ENCODE measurements around the gene BCL11A. TPM values are rescaled to one million over a fixed set of nuclear protein-coding genes. Genes with fewer than 3 reads are reported as not detected.

The BCL11A gene
- total RNA-seq, 1 experiment from 2014 or later = 0.29 TPM

DNA sequence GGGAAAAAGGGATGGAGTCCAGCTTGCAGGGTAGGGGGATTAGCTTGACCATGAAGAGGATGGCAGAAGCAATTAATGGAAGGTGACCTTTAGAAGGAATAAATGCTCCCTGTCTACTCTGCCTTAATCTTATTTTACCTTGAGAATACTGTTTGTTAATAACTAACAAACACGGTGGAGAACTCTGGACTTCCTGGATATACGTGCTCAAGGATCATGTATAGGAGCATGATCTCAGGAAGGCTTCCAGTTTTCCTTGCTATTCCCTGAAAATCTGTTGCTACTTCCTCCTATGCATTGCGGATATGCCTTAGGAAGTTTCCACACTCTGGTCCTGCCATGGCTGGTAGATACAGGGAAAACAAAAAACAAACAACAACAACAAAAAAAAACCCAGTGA is 44.8 kb upstream of the BCL11A start:
- H3K4me3 ChIP-seq (ENCODE audit: low read depth, low read length) = no peak overlapping the region
- BruUV-seq (replicated peaks) = no TSS peak
- Mint-ChIP-seq H3K4me3 (ENCODE audit: unreplicated experiment) (no peak overlapping the region), H3K4me1 (ENCODE audit: low read depth, unreplicated experiment) (no peaks in the 10 kb centered on the region), H3K9me3 (ENCODE audit: unreplicated experiment) (no peaks in the 10 kb centered on the region), H3K36me3 (ENCODE audit: insufficient read depth, unreplicated experiment) (no peaks in the 10 kb centered on the region), H3K27me3 (ENCODE audit: insufficient read depth, unreplicated experiment) (peaks cover 18% of the 10 kb centered on the region), H3K27ac (ENCODE audit: unreplicated experiment) (no peak overlapping the region)
- POLR2A ChIA-PET = no interaction called here
- TF ChIP-seq, protein P1, sequence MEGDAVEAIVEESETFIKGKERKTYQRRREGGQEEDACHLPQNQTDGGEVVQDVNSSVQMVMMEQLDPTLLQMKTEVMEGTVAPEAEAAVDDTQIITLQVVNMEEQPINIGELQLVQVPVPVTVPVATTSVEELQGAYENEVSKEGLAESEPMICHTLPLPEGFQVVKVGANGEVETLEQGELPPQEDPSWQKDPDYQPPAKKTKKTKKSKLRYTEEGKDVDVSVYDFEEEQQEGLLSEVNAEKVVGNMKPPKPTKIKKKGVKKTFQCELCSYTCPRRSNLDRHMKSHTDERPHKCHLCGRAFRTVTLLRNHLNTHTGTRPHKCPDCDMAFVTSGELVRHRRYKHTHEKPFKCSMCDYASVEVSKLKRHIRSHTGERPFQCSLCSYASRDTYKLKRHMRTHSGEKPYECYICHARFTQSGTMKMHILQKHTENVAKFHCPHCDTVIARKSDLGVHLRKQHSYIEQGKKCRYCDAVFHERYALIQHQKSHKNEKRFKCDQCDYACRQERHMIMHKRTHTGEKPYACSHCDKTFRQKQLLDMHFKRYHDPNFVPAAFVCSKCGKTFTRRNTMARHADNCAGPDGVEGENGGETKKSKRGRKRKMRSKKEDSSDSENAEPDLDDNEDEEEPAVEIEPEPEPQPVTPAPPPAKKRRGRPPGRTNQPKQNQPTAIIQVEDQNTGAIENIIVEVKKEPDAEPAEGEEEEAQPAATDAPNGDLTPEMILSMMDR (IDR thresholded peaks at IDR 0.05; ENCODE audit: insufficient read depth in 1 of 2, low read depth in 1 of 2, low read length in 1 of 2, severe bottlenecking in 1 of 2, unreplicated experiment in 1 of 2) = no peak
- intact Hi-C loops (cut with micrococcal nuclease; ENCODE audit: unreplicated experiment) = no loop called here
- H3K9me3 ChIP-seq = no peaks in the 10 kb centered on the region
- H3K27me3 ChIP-seq (replicated peaks; ENCODE audit: control insufficient read depth, insufficient read depth, low read length) = no peaks in the 10 kb centered on the region
- H3K36me3 ChIP-seq (ENCODE audit: control insufficient read depth, insufficient read depth, low read length) = no peaks in the 10 kb centered on the region
- DNase-seq = no peak
- no peaks in the 10 kb centered on the region for H3K4me1 ChIP-seq
- CTCF ChIA-PET = no interaction called here

DNA sequence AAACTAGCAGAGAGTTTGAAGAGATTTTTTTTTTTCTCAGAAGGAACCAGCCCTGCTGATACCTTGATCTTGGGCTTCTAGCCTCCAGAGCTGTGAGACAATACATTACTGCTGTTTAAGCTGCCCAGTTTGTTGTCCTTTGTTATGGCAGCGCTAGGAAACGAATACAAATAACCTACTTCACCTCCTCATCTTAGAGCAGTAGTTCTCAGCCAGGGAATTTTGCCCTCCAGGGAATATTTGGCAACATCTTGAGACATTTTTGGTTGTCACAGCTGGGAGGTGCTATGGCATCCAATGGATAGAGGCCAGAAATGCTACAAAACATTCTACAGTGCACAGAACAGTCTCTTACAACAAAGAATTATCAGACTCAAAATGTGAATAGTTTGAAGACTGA is 43.9 kb upstream of the BCL11A start:
- H3K9me3 ChIP-seq = no peaks in the 10 kb centered on the region
- Mint-ChIP-seq H3K27me3 (ENCODE audit: insufficient read depth, unreplicated experiment) (peaks cover 14% of the 10 kb centered on the region), H3K36me3 (ENCODE audit: insufficient read depth, unreplicated experiment) (no peaks in the 10 kb centered on the region), H3K4me1 (ENCODE audit: low read depth, unreplicated experiment) (no peaks in the 10 kb centered on the region), H3K9me3 (ENCODE audit: unreplicated experiment) (peaks cover 2% of the 10 kb centered on the region), H3K27ac (ENCODE audit: unreplicated experiment) (no peak overlapping the region), H3K4me3 (ENCODE audit: unreplicated experiment) (no peak overlapping the region)
- H3K36me3 ChIP-seq (ENCODE audit: control insufficient read depth, insufficient read depth, low read length) = no peaks in the 10 kb centered on the region
- POLR2A ChIA-PET = no interaction called here
- CTCF ChIA-PET = no interaction called here
- BruUV-seq (replicated peaks) = no TSS peak
- no peak overlapping the region for H3K4me3 ChIP-seq (ENCODE audit: low read depth, low read length)
- TF ChIP-seq, protein P1 (IDR thresholded peaks at IDR 0.05; ENCODE audit: insufficient read depth in 1 of 2, low read depth in 1 of 2, low read length in 1 of 2, severe bottlenecking in 1 of 2, unreplicated experiment in 1 of 2) = no peak
- DNase-seq = no peak
- no peaks in the 10 kb centered on the region for H3K4me1 ChIP-seq
- H3K27me3 ChIP-seq (replicated peaks; ENCODE audit: control insufficient read depth, insufficient read depth, low read length) = no peaks in the 10 kb centered on the region
- intact Hi-C loops (cut with micrococcal nuclease; ENCODE audit: unreplicated experiment) = no loop called here

DNA sequence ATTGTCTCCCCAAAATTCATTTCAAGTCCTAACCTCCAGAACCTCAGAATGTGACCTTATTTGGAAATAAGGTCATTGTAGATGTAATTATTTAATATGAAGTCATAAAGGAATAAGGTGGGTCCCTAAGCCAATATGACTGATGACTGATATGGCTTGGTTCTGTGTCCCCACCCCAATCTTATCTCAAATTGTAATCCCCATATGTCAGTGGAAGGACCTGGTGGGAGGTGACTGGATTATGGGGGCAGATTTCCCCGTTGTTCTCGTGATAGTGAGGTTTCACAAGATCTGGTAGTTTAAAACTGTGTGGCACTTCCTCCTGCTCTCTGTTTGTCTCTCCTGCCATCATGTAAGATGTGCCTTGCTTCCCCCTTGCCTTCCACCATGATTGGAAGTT is 43.0 kb upstream of the BCL11A start:
- Mint-ChIP-seq H3K36me3 (ENCODE audit: insufficient read depth, unreplicated experiment) (no peaks in the 10 kb centered on the region), H3K9me3 (ENCODE audit: unreplicated experiment) (peaks cover 10% of the 10 kb centered on the region), H3K4me3 (ENCODE audit: unreplicated experiment) (no peak overlapping the region), H3K27ac (ENCODE audit: unreplicated experiment) (no peak overlapping the region), H3K4me1 (ENCODE audit: low read depth, unreplicated experiment) (no peaks in the 10 kb centered on the region), H3K27me3 (ENCODE audit: insufficient read depth, unreplicated experiment) (peaks cover 14% of the 10 kb centered on the region)
- no TSS peak for BruUV-seq (replicated peaks)
- ChIA-PET POLR2A (no interaction called here), CTCF (interaction anchor here (0.7 kb wide), 1 partner anchor 10 kb away, joined by 3 read pairs; no protein-coding TSS in a partner anchor)
- no peak overlapping the region for H3K4me3 ChIP-seq (ENCODE audit: low read depth, low read length)
- TF ChIP-seq, protein P1 (IDR thresholded peaks at IDR 0.05; ENCODE audit: insufficient read depth in 1 of 2, low read depth in 1 of 2, low read length in 1 of 2, severe bottlenecking in 1 of 2, unreplicated experiment in 1 of 2) = no peak
- intact Hi-C loops (cut with micrococcal nuclease; ENCODE audit: unreplicated experiment) = no loop called here
- no peaks in the 10 kb centered on the region for H3K36me3 ChIP-seq (ENCODE audit: control insufficient read depth, insufficient read depth, low read length)
- DNase-seq = no peak
- no peaks in the 10 kb centered on the region for H3K9me3 ChIP-seq
- H3K4me1 ChIP-seq = no peaks in the 10 kb centered on the region
- H3K27me3 ChIP-seq (replicated peaks; ENCODE audit: control insufficient read depth, insufficient read depth, low read length) = no peaks in the 10 kb centered on the region

Measured in Caco-2 (cell line).